HepG2 (cell line): ENCODE measurements around the gene RAB43. TPM values are rescaled to one million over a fixed set of nuclear protein-coding genes. Genes with fewer than 3 reads are reported as not detected.
A peak's percentile ranks its signal among the peaks of the same experiment; 100 is the strongest.

Source experiments
- CENPBD1 ChIP-seq: sonication (generic); formaldehyde crosslinking; IDR thresholded peaks from 2 replicates; pipeline ENCODE4 v1.8.0; 2022; ENCODE audit warnings: missing genetic modification reagents, low read depth, mild to moderate bottlenecking, borderline replicate concordance
- DDIT3 ChIP-seq: sonication (generic); formaldehyde crosslinking; IDR thresholded peaks from 2 replicates; pipeline ENCODE4 v1.4.0; 2020; ENCODE audit warnings: mild to moderate bottlenecking, missing genetic modification reagents
- ELK4 ChIP-seq: sonication (generic); formaldehyde crosslinking; IDR thresholded peaks from 2 replicates; pipeline ENCODE4 v1.9.0; 2021; ENCODE audit warnings: missing genetic modification reagents, borderline replicate concordance
- FOXO4 ChIP-seq: sonication (generic); formaldehyde crosslinking; conservative IDR thresholded peaks from 2 replicates; pipeline ENCODE4 v1.8.1; 2023; ENCODE audit warnings: missing genetic modification reagents
- GPN1 ChIP-seq: sonication (generic); formaldehyde crosslinking; IDR thresholded peaks from 2 replicates; pipeline ENCODE4 v1.5.1; 2020; ENCODE audit warnings: missing genetic modification reagents, borderline replicate concordance
- KDM2A ChIP-seq: sonication (generic); formaldehyde crosslinking; IDR thresholded peaks from 2 replicates; pipeline ENCODE4 v1.4.0; 2020; ENCODE audit warnings: low read depth, missing genetic modification reagents, borderline replicate concordance
- MAF1 ChIP-seq: sonication (generic); formaldehyde crosslinking; IDR thresholded peaks from 2 replicates; pipeline ENCODE4 v1.5.0; 2020; ENCODE audit warnings: missing genetic modification reagents, borderline replicate concordance
- MAFF ChIP-seq: IDR thresholded peaks from 2 replicates; pipeline ENCODE4 v1.6.1; 2011; ENCODE audit warnings: low read depth, low read length, improper control_type of control experiment
- MAZ ChIP-seq, 2 experiments: sonication (generic) in 1 of 2; formaldehyde crosslinking in 1 of 2; IDR thresholded peaks; 2 replicates each; pipeline versions ENCODE4 v1.5.0 to v1.6.1; 2012 to 2020; ENCODE audit warnings: low read depth in 2 of 2, mild to moderate bottlenecking in 2 of 2, borderline replicate concordance in 1 of 2, improper control_type of control experiment in 1 of 2, low read length in 1 of 2, missing genetic modification reagents in 1 of 2, moderate library complexity in 1 of 2
- NFIC ChIP-seq: IDR thresholded peaks from 2 replicates; pipeline ENCODE4 v1.6.1; 2012; ENCODE audit warnings: mild to moderate bottlenecking, low read length, inconsistent platforms
- PAXIP1 ChIP-seq: sonication (generic); formaldehyde crosslinking; conservative IDR thresholded peaks from 2 replicates; pipeline ENCODE4 v1.4.0; 2020; ENCODE audit warnings: mild to moderate bottlenecking, missing genetic modification reagents, moderate library complexity
- PBX3 ChIP-seq: sonication (generic); formaldehyde crosslinking; IDR thresholded peaks from 2 replicates; pipeline ENCODE4 v1.8.1; 2023; ENCODE audit warnings: missing genetic modification reagents, inconsistent platforms, borderline replicate concordance
- ZFP82 ChIP-seq: sonication (generic); formaldehyde crosslinking; IDR thresholded peaks from 2 replicates; pipeline ENCODE4 v1.5.1; 2020; ENCODE audit warnings: mild to moderate bottlenecking, missing genetic modification reagents, borderline replicate concordance
- ZNF12 ChIP-seq: sonication (generic); formaldehyde crosslinking; IDR thresholded peaks from 2 replicates; pipeline ENCODE4 v1.5.0; 2020; ENCODE audit warnings: missing genetic modification reagents
- ZNF230 ChIP-seq: sonication (generic); formaldehyde crosslinking; IDR thresholded peaks from 2 replicates; pipeline ENCODE4 v1.4.0; 2020; ENCODE audit warnings: mild to moderate bottlenecking, missing genetic modification reagents
- ZNF431 ChIP-seq: sonication (generic); formaldehyde crosslinking; IDR thresholded peaks from 2 replicates; pipeline ENCODE4 v1.9.0; 2022; ENCODE audit warnings: missing genetic modification reagents, low read depth, mild to moderate bottlenecking, borderline replicate concordance
- ZNF572 ChIP-seq: sonication (generic); formaldehyde crosslinking; IDR thresholded peaks from 2 replicates; pipeline ENCODE4 v1.5.1; 2020; ENCODE audit warnings: mild to moderate bottlenecking, missing genetic modification reagents
- ZNF639 ChIP-seq: conservative IDR thresholded peaks from 2 replicates; pipeline ENCODE4 v1.6.1; 2018; ENCODE audit warnings: missing genetic modification reagents
- ZNF709 ChIP-seq: sonication (generic); formaldehyde crosslinking; IDR thresholded peaks from 2 replicates; pipeline ENCODE4 v1.5.0; 2020; ENCODE audit warnings: mild to moderate bottlenecking, missing genetic modification reagents
- ZSCAN20 ChIP-seq: sonication (generic); formaldehyde crosslinking; IDR thresholded peaks from 2 replicates; pipeline ENCODE4 v1.4.0; 2020; ENCODE audit warnings: missing genetic modification reagents, mild to moderate bottlenecking, borderline replicate concordance
- polyA plus RNA-seq, 8 experiments: library from polyadenylated mRNA; depleted of rRNA in 3 of 8; stranded (reverse) in 7 of 8; unstranded in 1 of 8; fragments of >200 nt; fragmentation: Illumina TruSeq in 4 of 8; extraction: Trizol in 4 of 8; gene quantifications; 2 replicates each; pipeline versions ENCODE4 v1.2.1 to v1.2.3, GENCODE V29; 2011 to 2016; ENCODE audit warnings: low read depth in 4 of 8, missing spikeins in 1 of 8, mixed read lengths in 1 of 8; ENCODE audit not compliant: insufficient read depth in 1 of 8
- total RNA-seq, 5 experiments: library from RNA; depleted of rRNA; stranded (reverse); fragments of >200 nt; fragmentation: Illumina TruSeq; extraction: Trizol; gene quantifications; 2 replicates each; pipeline ENCODE4 v1.2.3, GENCODE V29; 2016; ENCODE audit warnings: low read depth in 1 of 5

Gene RAB43
- total and polyA plus RNA-seq, 2 of the 13 experiments (the other 11 are each of a cell fraction or from before 2014, with no cell fraction given), result 11.8 to 18.4 TPM

GRCh38 chr3:129054605-129055104 lies 66.9 kb downstream of the RAB43 start (continued):
- no peak for TF ChIP-seq ZNF431 (CRISPR knock-in tag)
- TF ChIP-seq ZNF572 (CRISPR knock-in tag), result no peak
- peak; percentile 79 for TF ChIP-seq PAXIP1 (CRISPR knock-in tag)
- TF ChIP-seq FOXO4 (CRISPR knock-in tag), result no peak
- no peak for TF ChIP-seq KDM2A (CRISPR knock-in tag)
- TF ChIP-seq ELK4 (CRISPR knock-in tag), result no peak
- no peak for TF ChIP-seq MAFF
- no peak for TF ChIP-seq MAZ (IDR thresholded peaks at IDR 0.05; ENCODE audit: borderline replicate concordance, low read depth, low read length)
- TF ChIP-seq MAZ (CRISPR knock-in tag; IDR thresholded peaks at IDR 0.05; ENCODE audit: low read depth), result no peak
- TF ChIP-seq GPN1 (CRISPR knock-in tag), result no peak
- TF ChIP-seq PBX3 (CRISPR knock-in tag), result no peak
- TF ChIP-seq ZNF709, result no peak
- no peak for TF ChIP-seq DDIT3 (CRISPR knock-in tag)
- no peak for TF ChIP-seq ZSCAN20 (CRISPR knock-in tag)
- TF ChIP-seq MAF1, result no peak
- TF ChIP-seq CENPBD1 (CRISPR knock-in tag), result no peak
- no peak for TF ChIP-seq ZNF639 (CRISPR knock-in tag)
- TF ChIP-seq ZFP82, result no peak
- no peak for TF ChIP-seq NFIC
- no peak for TF ChIP-seq ZNF12
- no peak for TF ChIP-seq ZNF230 (CRISPR knock-in tag)
